ENCODE measurements around the gene CSGALNACT2.

The CSGALNACT2 gene

GRCh38 chr10:43230101-43230908, 92.1 kb downstream of the CSGALNACT2 start:
- H3K4me3 ChIP-seq (ENCODE audit: low read length), result no peak overlapping the region
- TF ChIP-seq CTCF (conservative IDR thresholded peaks at IDR 0.05; ENCODE audit: low read depth, low read length), result peak; percentile 4
- DNase-seq (ENCODE audit: low read depth), result no peak

GRCh38 chr10:43230909-43231522, 92.8 kb downstream of the CSGALNACT2 start:
- no peak for DNase-seq (ENCODE audit: low read depth)
- no peak for TF ChIP-seq CTCF (conservative IDR thresholded peaks at IDR 0.05; ENCODE audit: low read depth, low read length)
- no peak overlapping the region for H3K4me3 ChIP-seq (ENCODE audit: low read length)

GRCh38 chr10:43231523-43232078, 93.4 kb downstream of the CSGALNACT2 start:
- H3K4me3 ChIP-seq (ENCODE audit: low read length), result no peak overlapping the region
- DNase-seq (ENCODE audit: low read depth), result no peak
- TF ChIP-seq CTCF (conservative IDR thresholded peaks at IDR 0.05; ENCODE audit: low read depth, low read length), result no peak

GRCh38 chr10:43233601-43234430, 95.6 kb downstream of the CSGALNACT2 start:
- no peak overlapping the region for H3K4me3 ChIP-seq (ENCODE audit: low read length)
- no peak for DNase-seq (ENCODE audit: low read depth)
- no peak for TF ChIP-seq CTCF (conservative IDR thresholded peaks at IDR 0.05; ENCODE audit: low read depth, low read length)

- no peak for DNase-seq (ENCODE audit: low read depth)
- no peak overlapping the region for H3K4me3 ChIP-seq (ENCODE audit: low read length)
- no peak for TF ChIP-seq CTCF (conservative IDR thresholded peaks at IDR 0.05; ENCODE audit: low read depth, low read length)
These were observed 96.3 kb downstream of the CSGALNACT2 start for GRCh38 chr10:43234471-43235041.

Data from retinal pigment epithelial cell (primary cell).